ENCODE data around the gene EFHD1. TPM values are rescaled to one million over a fixed set of nuclear protein-coding genes. Genes with fewer than 3 reads are reported as not detected.

EFHD1 gene
- total RNA-seq, 1 experiment from 2014 or later = 73.5 TPM

GRCh38 chr2:232647261-232647660 lies 13.9 kb downstream of the EFHD1 start:
- in situ Hi-C loops (cut with HindIII; ENCODE audit: low pct_unique_long_range_greater_than_20kb, low sequenced_read_pairs) (no loop called here), intact Hi-C loops (cut with micrococcal nuclease; ENCODE audit: unreplicated experiment) (no loop called here)
- H3K27ac ChIP-seq (ENCODE audit: low read length) = no peak overlapping the region
- no peak overlapping the region for H3K4me3 ChIP-seq (ENCODE audit: low read depth in 2 of 2, low read length in 2 of 2)
- H3K9me3 ChIP-seq (ENCODE audit: control insufficient read depth, insufficient read depth, low read depth, low read length) = no peaks in the 10 kb centered on the region
- CTCF ChIA-PET = no interaction called here
- peaks cover 19% of the 10 kb centered on the region for H3K4me1 ChIP-seq (ENCODE audit: control insufficient read depth, insufficient read depth, low read length)
- POLR2A ChIA-PET = no interaction called here
- TF ChIP-seq REST (IDR thresholded peaks at IDR 0.05; ENCODE audit: insufficient read depth in 1 of 2, low read depth in 2 of 2, low read length in 1 of 2) (no peak), TCF7L2 (IDR thresholded peaks at IDR 0.05; ENCODE audit: low read depth, low read length) (no peak), CTCF (IDR thresholded peaks at IDR 0.05) (no peak), SIN3A (IDR thresholded peaks at IDR 0.05; ENCODE audit: borderline replicate concordance, insufficient read depth, low read depth, low read length) (no peak), POLR2AphosphoS5 (IDR thresholded peaks at IDR 0.05; ENCODE audit: low read depth, low read length) (no peak)
- no peaks in the 10 kb centered on the region for H3K36me3 ChIP-seq (ENCODE audit: control insufficient read depth, insufficient read depth, low read length)
- BruUV-seq (replicated peaks) = no TSS peak
- DNase-seq (ENCODE audit: low read depth, low spot score) (no peak), ATAC-seq (no peak)
- H3K27me3 ChIP-seq (ENCODE audit: control insufficient read depth, insufficient read depth, low read length) = no peaks in the 10 kb centered on the region

GRCh38 chr2:232649033-232649432 lies 15.6 kb downstream of the EFHD1 start:
- DNase-seq (ENCODE audit: low read depth, low spot score) = no peak
- Histone ChIP-seq H3K27me3 (ENCODE audit: control insufficient read depth, insufficient read depth, low read length) (no peaks in the 10 kb centered on the region), H3K4me3 (ENCODE audit: low read depth in 2 of 2, low read length in 2 of 2) (no peak overlapping the region), H3K9me3 (ENCODE audit: control insufficient read depth, insufficient read depth, low read depth, low read length) (no peaks in the 10 kb centered on the region), H3K27ac (ENCODE audit: low read length) (no peak overlapping the region), H3K4me1 (ENCODE audit: control insufficient read depth, insufficient read depth, low read length) (peaks cover 10% of the 10 kb centered on the region), H3K36me3 (ENCODE audit: control insufficient read depth, insufficient read depth, low read length) (no peaks in the 10 kb centered on the region)
- intact Hi-C loops (cut with micrococcal nuclease; ENCODE audit: unreplicated experiment) (no loop called here), in situ Hi-C loops (cut with HindIII; ENCODE audit: low pct_unique_long_range_greater_than_20kb, low sequenced_read_pairs) (no loop called here)
- no TSS peak for BruUV-seq (replicated peaks)
- ChIA-PET CTCF (no interaction called here), POLR2A (no interaction called here)
- no peak for TF ChIP-seq POLR2AphosphoS5 (IDR thresholded peaks at IDR 0.05; ENCODE audit: low read depth, low read length)
- TF ChIP-seq TCF7L2 (IDR thresholded peaks at IDR 0.05; ENCODE audit: low read depth, low read length) = no peak
- no peak for TF ChIP-seq REST (IDR thresholded peaks at IDR 0.05; ENCODE audit: insufficient read depth in 1 of 2, low read depth in 2 of 2, low read length in 1 of 2)
- TF ChIP-seq CTCF (IDR thresholded peaks at IDR 0.05) = no peak
- no peak for TF ChIP-seq SIN3A (IDR thresholded peaks at IDR 0.05; ENCODE audit: borderline replicate concordance, insufficient read depth, low read depth, low read length)
- no peak for ATAC-seq

Measured in Panc1 (cell line).